ENCODE measurements around the gene APOBEC3H.

DNA sequence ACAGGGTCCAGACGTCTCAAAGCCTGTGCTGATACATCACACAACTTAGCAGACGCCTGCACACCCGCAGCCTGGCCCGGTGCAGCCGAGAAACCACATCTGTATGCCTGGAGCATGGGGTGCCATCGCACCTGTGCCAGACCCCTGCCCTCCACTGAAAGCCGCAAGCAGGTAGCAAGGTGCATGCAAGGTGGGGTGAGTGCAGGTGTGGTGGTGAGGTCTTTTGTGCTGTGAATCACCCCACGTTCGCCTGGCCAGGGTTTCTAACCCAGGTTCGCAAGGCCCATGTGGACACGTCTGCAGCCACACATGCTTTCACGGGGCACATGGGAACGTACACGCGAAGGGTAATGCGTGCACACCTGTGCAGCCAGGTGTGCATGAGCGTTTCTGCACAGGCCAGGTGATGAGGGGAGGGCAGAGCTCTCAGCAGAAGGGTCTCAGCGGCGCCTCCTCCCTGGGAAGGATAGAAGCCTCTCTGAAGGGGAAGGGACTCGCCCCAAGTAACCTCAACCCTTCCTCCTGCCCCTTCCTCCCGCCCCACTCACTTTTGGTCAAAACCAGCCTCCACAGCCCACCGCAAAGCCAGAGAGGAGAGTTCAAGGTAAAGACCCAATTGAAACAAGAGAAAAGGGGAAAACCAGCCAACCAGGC is 36.0 kb downstream of the APOBEC3H start:
- TF ChIP-seq CTCF (IDR thresholded peaks at IDR 0.05 in 2 of 3, conservative IDR thresholded peaks at IDR 0.05 in 1 of 3; ENCODE audit: borderline replicate concordance in 1 of 3, insufficient read depth in 1 of 3, low read depth in 2 of 3, low read length in 2 of 3) (no peak), YY1 (IDR thresholded peaks at IDR 0.05; ENCODE audit: extremely low read depth, insufficient replicate concordance, low read depth, low read length) (no peak), POLR2A (IDR thresholded peaks at IDR 0.05; ENCODE audit: borderline replicate concordance, extremely low read depth, insufficient read depth, insufficient read length) (no peak), RAD21 (IDR thresholded peaks at IDR 0.05; ENCODE audit: low read depth) (no peak)

Measured in HCT116 (cell line).